IMR-90 (cell line): Measurements from ENCODE around the gene USP6NL. TPM values are rescaled to one million over a fixed set of nuclear protein-coding genes. Genes with fewer than 3 reads are reported as not detected.

Experiments
- ATAC-seq: fragments of 200-7000 bp; cut with Tn5 transposase; 2 replicates; pipeline ENCODE4 v1.9.1; 2020; ENCODE audit warnings: low read depth, mild to moderate bottlenecking, moderate library complexity
- BruUV-seq: library from RNA; stranded (reverse); fragments of 400-500 nt; replicated peaks from 2 replicates; lab custom pipeline; 2021; lab: Mats Ljungman, UMichigan
- CTCF ChIA-PET: fragments of 300-600 bp; formaldehyde crosslinking; extraction: SDS; loops from one replicate; lab custom pipeline; 2021; ENCODE audit warnings: antibody characterized with exemption; lab: Yijun Ruan, JAX
- POLR2A ChIA-PET: fragments of 300-600 bp; sonication (Branson Sonifier 250); formaldehyde crosslinking; loops from one replicate; lab custom pipeline; 2022; ENCODE audit warnings: antibody characterized with exemption; ENCODE audit not compliant: unreplicated experiment; lab: Charles Lee
- DNase-seq: peaks from one replicate; pipeline ENCODE4 v3.0.0; 2013
- H2AFZ ChIP-seq: replicated peaks from 2 replicates; pipeline ENCODE3; 2013; ENCODE audit warnings: low read length, mild to moderate bottlenecking; ENCODE audit not compliant: poor library complexity
- H2AK5ac ChIP-seq: 2 replicates; pipeline ENCODE4 v1.6.1; 2013; ENCODE audit warnings: low read depth, low read length, inconsistent platforms
- H2AK9ac ChIP-seq: replicated peaks from 2 replicates; pipeline ENCODE3; 2013; ENCODE audit warnings: mild to moderate bottlenecking, low read depth, low read length, moderate library complexity; ENCODE audit not compliant: poor library complexity
- H2BK120ac ChIP-seq: 2 replicates; pipeline ENCODE4 v1.6.1; 2013; ENCODE audit warnings: low read depth, low read length, inconsistent platforms
- H2BK15ac ChIP-seq: 3 replicates; pipeline ENCODE4 v1.6.1; 2013; ENCODE audit warnings: low read depth, low read length, inconsistent platforms
- H2BK20ac ChIP-seq: 2 replicates; pipeline ENCODE4 v1.6.1; 2013; ENCODE audit warnings: low read depth, mild to moderate bottlenecking, inconsistent platforms, low read length, moderate library complexity
- H2BK5ac ChIP-seq: 2 replicates; pipeline ENCODE4 v1.6.1; 2013; ENCODE audit warnings: mild to moderate bottlenecking, low read depth, low read length, inconsistent platforms; ENCODE audit not compliant: poor library complexity, severe bottlenecking
- H3K14ac ChIP-seq: replicated peaks from 2 replicates; pipeline ENCODE4 v1.6.1; 2013; ENCODE audit warnings: low read depth, low read length, inconsistent platforms
- H3K18ac ChIP-seq: 2 replicates; pipeline ENCODE4 v1.6.1; 2013; ENCODE audit warnings: low read depth, low read length, control low read depth
- H3K23ac ChIP-seq: 2 replicates; pipeline ENCODE4 v1.6.1; 2013; ENCODE audit warnings: low read depth, low read length, inconsistent platforms
- H3K27ac ChIP-seq: 2 replicates; pipeline ENCODE4 v1.5.1; 2013; ENCODE audit warnings: mild to moderate bottlenecking, control low read depth, low read length; ENCODE audit not compliant: insufficient read depth
- H3K27me3 ChIP-seq: 2 replicates; pipeline ENCODE4 v1.6.1; 2013; ENCODE audit warnings: low read length; ENCODE audit not compliant: control insufficient read depth, insufficient read depth
- H3K36me3 ChIP-seq: 2 replicates; pipeline ENCODE4 v1.6.1; 2013; ENCODE audit warnings: low read length, mixed read lengths; ENCODE audit not compliant: control insufficient read depth, insufficient read depth
- H3K4ac ChIP-seq: 2 replicates; pipeline ENCODE4 v1.6.1; 2013; ENCODE audit warnings: low read depth, low read length, inconsistent platforms
- H3K4me1 ChIP-seq: 2 replicates; pipeline ENCODE4 v1.6.1; 2013; ENCODE audit warnings: low read length, mixed read lengths; ENCODE audit not compliant: control insufficient read depth, insufficient read depth
- H3K4me2 ChIP-seq: 2 replicates; pipeline ENCODE4 v1.6.1; 2013; ENCODE audit warnings: low read depth, mild to moderate bottlenecking, control low read depth, low read length, moderate library complexity
- H3K4me3 ChIP-seq: 2 replicates; pipeline ENCODE4 v1.5.1; 2013; ENCODE audit warnings: low read depth, mild to moderate bottlenecking, control low read depth, low read length, moderate library complexity; ENCODE audit not compliant: insufficient read depth
- H3K56ac ChIP-seq: 2 replicates; pipeline ENCODE4 v1.6.1; 2013; ENCODE audit warnings: low read length, inconsistent platforms; ENCODE audit not compliant: insufficient read depth; ENCODE audit errors: extremely low read depth
- H3K79me1 ChIP-seq, 2 experiments: 2 replicates each; pipeline ENCODE4 v1.6.1; 2013; ENCODE audit warnings: low read length in 2 of 2, inconsistent platforms in 1 of 2, low read depth in 1 of 2
- H3K9ac ChIP-seq: 2 replicates; pipeline ENCODE4 v1.6.1; 2013; ENCODE audit warnings: low read depth, low read length, control low read depth
- H3K9me1 ChIP-seq: 2 replicates; pipeline ENCODE4 v1.6.1; 2013; ENCODE audit warnings: low read length, inconsistent platforms; ENCODE audit not compliant: insufficient read depth
- H3K9me3 ChIP-seq: 2 replicates; pipeline ENCODE4 v1.6.1; 2013; ENCODE audit warnings: low read length; ENCODE audit not compliant: control insufficient read depth, insufficient read depth
- H4K20me1 ChIP-seq: 2 replicates; pipeline ENCODE4 v1.6.1; 2013; ENCODE audit warnings: low read length, inconsistent platforms; ENCODE audit not compliant: insufficient read depth
- H4K5ac ChIP-seq: 2 replicates; pipeline ENCODE4 v1.6.1; 2013; ENCODE audit warnings: mild to moderate bottlenecking, low read depth, low read length, control low read depth
- H4K8ac ChIP-seq, 2 experiments: 2 replicates each; pipeline ENCODE4 v1.6.1; 2013; ENCODE audit warnings: low read depth in 2 of 2, low read length in 2 of 2, control low read depth in 1 of 2, inconsistent platforms in 1 of 2
- H4K91ac ChIP-seq: 2 replicates; pipeline ENCODE4 v1.6.1; 2013; ENCODE audit warnings: low read depth, low read length, inconsistent platforms; ENCODE audit not compliant: insufficient read depth
- BHLHE40 ChIP-seq: fragments of 150-350 bp; IDR thresholded peaks from 2 replicates; pipeline ENCODE4 v1.6.1; 2016; ENCODE audit warnings: mild to moderate bottlenecking, low read depth, low read length
- CEBPB ChIP-seq: IDR thresholded peaks from 2 replicates; pipeline ENCODE4 v1.6.1; 2012; ENCODE audit warnings: low read depth, low read length, improper control_type of control experiment
- CHD1 ChIP-seq: IDR thresholded peaks from 2 replicates; pipeline ENCODE4 v1.6.1; 2012; ENCODE audit warnings: low read depth, low read length, improper control_type of control experiment
- FOS ChIP-seq: fragments of 150-350 bp; IDR thresholded peaks from 2 replicates; pipeline ENCODE4 v1.6.1; 2016; ENCODE audit warnings: low read depth, low read length
- MAFK ChIP-seq: IDR thresholded peaks from 2 replicates; pipeline ENCODE4 v1.6.1; 2012; ENCODE audit warnings: low read depth, low read length, improper control_type of control experiment
- MAZ ChIP-seq: IDR thresholded peaks from 2 replicates; pipeline ENCODE4 v1.6.1; 2012; ENCODE audit warnings: low read depth, mild to moderate bottlenecking, low read length, improper control_type of control experiment, moderate library complexity, borderline replicate concordance
- MXI1 ChIP-seq: IDR thresholded peaks from 2 replicates; pipeline ENCODE4 v1.6.1; 2012; ENCODE audit warnings: low read depth, mild to moderate bottlenecking, low read length, moderate library complexity, borderline replicate concordance
- NFE2L2 ChIP-seq: fragments of 150-350 bp; IDR thresholded peaks from 2 replicates; pipeline ENCODE4 v1.6.1; 2016; ENCODE audit warnings: low read depth, mild to moderate bottlenecking, low read length
- POLR2A ChIP-seq: IDR thresholded peaks from 2 replicates; pipeline ENCODE4 v1.6.1; 2012; ENCODE audit warnings: mild to moderate bottlenecking, low read depth, low read length
- RAD21 ChIP-seq: IDR thresholded peaks from 2 replicates; pipeline ENCODE4 v1.6.1; 2012; ENCODE audit warnings: low read length, improper control_type of control experiment
- RCOR1 ChIP-seq: IDR thresholded peaks from 2 replicates; pipeline ENCODE4 v1.6.1; 2012; ENCODE audit warnings: mild to moderate bottlenecking, low read length, improper control_type of control experiment; ENCODE audit not compliant: insufficient replicate concordance
- RFX5 ChIP-seq: IDR thresholded peaks from 2 replicates; pipeline ENCODE4 v1.8.0; 2012; ENCODE audit warnings: low read depth, mild to moderate bottlenecking, low read length, moderate library complexity
- SMC3 ChIP-seq: fragments of 150-350 bp; IDR thresholded peaks from 2 replicates; pipeline ENCODE4 v1.6.1; 2016; ENCODE audit warnings: low read depth, mild to moderate bottlenecking, antibody characterized with exemption, low read length, moderate library complexity
- USF2 ChIP-seq: fragments of 150-350 bp; IDR thresholded peaks from 2 replicates; pipeline ENCODE4 v1.6.1; 2017; ENCODE audit warnings: mild to moderate bottlenecking, antibody characterized with exemption, low read length, low read depth
- WGBS, 2 experiments: methylation state at CpG; one replicate each; pipeline versions ENCODE4 v1.1.5 to v1.1.7; 2013; ENCODE audit warnings: missing lambda C conversion rate in 2 of 2; ENCODE audit not compliant: insufficient read length in 1 of 2; ENCODE audit errors: extremely low coverage in 2 of 2; 5-methylcytosine and 5-hydroxymethylcytosine counted together
- dilution Hi-C: fragments of 300-500 bp; cut with HindIII; formaldehyde crosslinking; loops from one replicate; pipeline ENCODE4 v1.14.3; 2018; ENCODE audit warnings: low sequenced_read_pairs; ENCODE audit not compliant: unreplicated experiment
- in situ Hi-C: fragments of 300-500 bp; cut with MboI; formaldehyde crosslinking; loops from 3 replicates; pipeline ENCODE4 v1.14.3; 2019; ENCODE audit warnings: low sequenced_read_pairs, inconsistent platforms, mixed read lengths
- intact Hi-C: fragments of 100-400 bp; cut with micrococcal nuclease; formaldehyde crosslinking; loops from 2 replicates; pipeline ENCODE4 v1.10.0; 2022
- polyA plus RNA-seq, 3 experiments: library from polyadenylated mRNA; depleted of rRNA; stranded (reverse); fragments of >200 nt; gene quantifications; 2 replicates each; pipeline ENCODE4 v1.2.3, GENCODE V29; 2012; ENCODE audit warnings: low replicate concordance in 1 of 3
- total RNA-seq: library from RNA; depleted of rRNA; stranded (reverse); fragments of >200 nt; gene quantifications from 2 replicates; pipeline ENCODE4 v1.2.3, GENCODE V29; 2012
- TF ChIP-seq, protein P1 (sequence below): fragments of 150-350 bp; IDR thresholded peaks from 2 replicates; pipeline ENCODE4 v1.6.1; 2016; ENCODE audit warnings: low read depth, mild to moderate bottlenecking, low read length, moderate library complexity, borderline replicate concordance

Gene USP6NL
- total and polyA plus RNA-seq, 2 of the 4 experiments (the other 2 are of a cell fraction): 7.8 to 9.1 TPM

- no peak overlapping the region for H2BK20ac ChIP-seq
- no peak overlapping the region for H2BK120ac ChIP-seq
- no peak overlapping the region for H3K27ac ChIP-seq
- no peak overlapping the region for H4K8ac ChIP-seq
- no peak overlapping the region for H2AK5ac ChIP-seq
- H3K4me2 ChIP-seq: no peak overlapping the region
- peaks cover 7% of the 10 kb centered on the region; the same call in 1 of the 2 replicates for H3K9me1 ChIP-seq
- no peak overlapping the region for H3K9ac ChIP-seq
- BruUV-seq: no TSS peak
- H3K23ac ChIP-seq: no peak overlapping the region
- no peak overlapping the region for H3K4ac ChIP-seq
- no peak overlapping the region for H3K18ac ChIP-seq
- no peak overlapping the region for H4K91ac ChIP-seq
- no peak for DNase-seq
- ChIA-PET POLR2A (no interaction called here), CTCF (interaction anchor here (1.7 to 2.3 kb wide), 2 partner anchors 9 to 33 kb away, joined by 3 to 6 read pairs; no protein-coding TSS in a partner anchor)
- H2BK15ac ChIP-seq: no peak overlapping the region
- no CpG with 5 or more reads among the region's 2 CpGs for WGBS, 2 experiments
- H3K14ac ChIP-seq: no peak overlapping the region
- in situ Hi-C loops: no loop called here
- H4K5ac ChIP-seq: no peak overlapping the region
- no peak overlapping the region for H2BK5ac ChIP-seq
- dilution Hi-C loops: no loop called here
- no peaks in the 10 kb centered on the region for H3K9me3 ChIP-seq
- H3K4me3 ChIP-seq: no peak overlapping the region
- intact Hi-C loops: no loop called here
- no peak overlapping the region for H2AFZ ChIP-seq
- H3K4me1 ChIP-seq: peaks cover 2% of the 10 kb centered on the region; the same call in 1 of the 2 replicates
- H4K20me1 ChIP-seq: no peaks in the 10 kb centered on the region; the same call in 1 of the 2 replicates
- H3K79me1 ChIP-seq: peaks cover 10 to 35% of the 10 kb centered on the region in 2 experiments
- H3K36me3 ChIP-seq: no peaks in the 10 kb centered on the region
- no peaks in the 10 kb centered on the region for H3K27me3 ChIP-seq
- no peak overlapping the region for H3K56ac ChIP-seq
- no peak for TF ChIP-seq BHLHE40
- no peak for TF ChIP-seq MAFK
- TF ChIP-seq FOS: no peak
- TF ChIP-seq, protein P1, sequence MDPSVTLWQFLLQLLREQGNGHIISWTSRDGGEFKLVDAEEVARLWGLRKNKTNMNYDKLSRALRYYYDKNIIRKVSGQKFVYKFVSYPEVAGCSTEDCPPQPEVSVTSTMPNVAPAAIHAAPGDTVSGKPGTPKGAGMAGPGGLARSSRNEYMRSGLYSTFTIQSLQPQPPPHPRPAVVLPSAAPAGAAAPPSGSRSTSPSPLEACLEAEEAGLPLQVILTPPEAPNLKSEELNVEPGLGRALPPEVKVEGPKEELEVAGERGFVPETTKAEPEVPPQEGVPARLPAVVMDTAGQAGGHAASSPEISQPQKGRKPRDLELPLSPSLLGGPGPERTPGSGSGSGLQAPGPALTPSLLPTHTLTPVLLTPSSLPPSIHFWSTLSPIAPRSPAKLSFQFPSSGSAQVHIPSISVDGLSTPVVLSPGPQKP: no peak
- TF ChIP-seq MXI1: no peak
- TF ChIP-seq CHD1: no peak
- no peak for TF ChIP-seq POLR2A
- no peak for TF ChIP-seq SMC3
- no peak for TF ChIP-seq CEBPB
- TF ChIP-seq RCOR1: no peak
- TF ChIP-seq NFE2L2: no peak
- TF ChIP-seq RAD21: no peak
- TF ChIP-seq RFX5: no peak
- TF ChIP-seq USF2: no peak
- TF ChIP-seq MAZ: no peak
- no peak for ATAC-seq
- H2AK9ac ChIP-seq: no peak overlapping the region
These were observed 62.7 kb downstream of the USP6NL start for GRCh38 chr10:11548768-11549099.
